ENCODE data around the gene NPHP4.

GRCh38 chr1:5913078-5913845 lies 79.0 kb downstream of the NPHP4 start:
- TF ChIP-seq ZNF70 (CRISPR knock-in tag; IDR thresholded peaks at IDR 0.05) = no peak
- no peak for TF ChIP-seq SNAI2 (CRISPR knock-in tag; IDR thresholded peaks at IDR 0.05)
- TF ChIP-seq CSRNP3 (CRISPR knock-in tag; IDR thresholded peaks at IDR 0.05) = no peak
- TF ChIP-seq ARNTL (CRISPR knock-in tag; IDR thresholded peaks at IDR 0.05; ENCODE audit: borderline replicate concordance, low read depth) = no peak
- TF ChIP-seq ISL1 (CRISPR knock-in tag; IDR thresholded peaks at IDR 0.05) = no peak
